GM12872 (cell line): ENCODE data around the gene DUSP1.

Source experiments
- TF ChIP-seq, protein P1 (sequence below): IDR thresholded peaks from 3 replicates; pipeline ENCODE4 v1.5.1; 2011; ENCODE audit warnings: low read depth, mild to moderate bottlenecking, low read length, moderate library complexity; ENCODE audit not compliant: insufficient read depth

Gene DUSP1

GRCh38 chr5:172749076-172749475, 21.9 kb downstream of the DUSP1 start:
- TF ChIP-seq, protein P1, sequence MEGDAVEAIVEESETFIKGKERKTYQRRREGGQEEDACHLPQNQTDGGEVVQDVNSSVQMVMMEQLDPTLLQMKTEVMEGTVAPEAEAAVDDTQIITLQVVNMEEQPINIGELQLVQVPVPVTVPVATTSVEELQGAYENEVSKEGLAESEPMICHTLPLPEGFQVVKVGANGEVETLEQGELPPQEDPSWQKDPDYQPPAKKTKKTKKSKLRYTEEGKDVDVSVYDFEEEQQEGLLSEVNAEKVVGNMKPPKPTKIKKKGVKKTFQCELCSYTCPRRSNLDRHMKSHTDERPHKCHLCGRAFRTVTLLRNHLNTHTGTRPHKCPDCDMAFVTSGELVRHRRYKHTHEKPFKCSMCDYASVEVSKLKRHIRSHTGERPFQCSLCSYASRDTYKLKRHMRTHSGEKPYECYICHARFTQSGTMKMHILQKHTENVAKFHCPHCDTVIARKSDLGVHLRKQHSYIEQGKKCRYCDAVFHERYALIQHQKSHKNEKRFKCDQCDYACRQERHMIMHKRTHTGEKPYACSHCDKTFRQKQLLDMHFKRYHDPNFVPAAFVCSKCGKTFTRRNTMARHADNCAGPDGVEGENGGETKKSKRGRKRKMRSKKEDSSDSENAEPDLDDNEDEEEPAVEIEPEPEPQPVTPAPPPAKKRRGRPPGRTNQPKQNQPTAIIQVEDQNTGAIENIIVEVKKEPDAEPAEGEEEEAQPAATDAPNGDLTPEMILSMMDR: no peak

DNA sequence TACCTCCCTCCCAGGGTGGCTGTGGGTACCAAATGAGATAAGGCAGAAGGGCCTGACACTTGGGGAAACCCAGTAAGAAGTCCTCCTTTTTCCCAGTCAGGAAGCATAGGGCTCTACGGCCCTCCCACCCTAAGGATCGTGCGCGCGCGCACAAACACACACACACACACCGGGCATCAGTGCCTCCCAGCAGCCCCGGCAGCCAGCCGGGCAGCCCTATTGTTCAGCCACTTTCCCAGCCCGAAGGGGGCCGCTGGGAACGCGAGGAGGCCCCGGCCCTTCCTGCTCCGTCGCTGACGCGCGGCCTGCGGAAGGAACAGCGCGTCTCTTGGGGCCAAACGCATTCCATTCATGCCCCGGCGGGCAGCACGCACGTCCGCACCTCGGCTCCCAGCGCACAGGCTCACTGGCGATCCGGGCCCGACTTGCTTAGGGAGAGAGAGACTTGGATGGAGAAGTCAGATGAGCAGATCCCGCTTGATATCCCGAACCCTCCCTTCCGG, 22.6 kb downstream of the DUSP1 start:
- TF ChIP-seq, protein P1: no peak

- TF ChIP-seq, protein P1: no peak
These were observed 23.5 kb downstream of the DUSP1 start for GRCh38 chr5:172747471-172747870.

GRCh38 chr5:172746725-172747124, 24.3 kb downstream of the DUSP1 start:
- TF ChIP-seq, protein P1: no peak

GRCh38 chr5:172745838-172746237, 25.2 kb downstream of the DUSP1 start:
- TF ChIP-seq, protein P1: no peak

- TF ChIP-seq, protein P1: no peak
These were observed 25.6 kb downstream of the DUSP1 start for GRCh38 chr5:172745406-172745805.

DNA sequence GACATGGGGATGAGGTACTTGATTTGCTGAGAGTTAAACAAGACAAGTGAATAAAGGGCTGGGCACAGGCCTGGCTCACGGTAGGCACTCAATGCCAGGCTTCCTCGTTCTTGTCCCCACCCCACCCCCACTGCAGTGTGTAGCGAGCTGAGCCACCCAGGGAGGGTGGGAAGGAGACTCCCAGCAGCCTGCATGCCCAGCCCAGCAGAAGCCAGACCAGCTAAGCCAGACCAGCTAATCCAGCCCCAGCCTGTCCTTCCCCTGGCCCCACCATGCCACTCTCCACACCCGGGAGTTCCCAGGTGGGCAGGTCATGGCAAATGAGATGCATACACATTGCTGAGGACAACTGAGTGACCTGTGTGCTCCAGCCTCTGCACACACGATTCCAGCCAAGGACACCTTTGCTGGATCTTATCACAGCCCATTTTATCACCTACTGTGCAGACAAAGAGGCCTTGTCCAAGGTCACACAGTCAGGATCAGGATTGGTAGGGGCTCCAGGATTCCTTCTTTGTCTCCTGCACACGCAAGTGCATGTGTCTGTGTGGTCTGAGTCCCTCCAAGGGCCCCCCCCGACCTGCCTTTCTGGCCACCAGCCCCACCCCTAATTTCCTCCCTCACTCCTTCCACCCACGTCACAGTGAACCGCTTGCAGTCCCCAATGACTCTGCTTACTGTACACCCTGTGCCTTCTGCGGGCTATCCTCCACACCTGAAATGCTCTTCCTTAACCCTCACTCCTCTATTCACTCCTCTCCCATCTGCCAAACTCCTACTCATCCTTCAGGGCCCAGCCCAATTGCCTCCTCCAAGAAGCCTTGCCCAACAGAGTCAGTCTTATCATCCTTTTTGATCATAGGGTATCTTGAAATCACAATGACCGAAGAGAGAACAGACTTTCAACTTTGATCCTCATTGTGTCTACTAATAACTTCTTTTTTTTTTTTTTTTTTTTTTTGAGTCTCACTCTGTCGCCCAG, 26.6 kb downstream of the DUSP1 start:
- TF ChIP-seq, protein P1: no peak
